Measurements from ENCODE around the gene TLE7. TPM values are rescaled to one million over a fixed set of nuclear protein-coding genes. Genes with fewer than 3 reads are reported as not detected.

TLE7 gene
- total and polyA plus RNA-seq, 2 of the 8 experiments (the other 6 are each of a cell fraction or from before 2014, with no cell fraction given): 0.03 TPM; not detected in 1

DNA sequence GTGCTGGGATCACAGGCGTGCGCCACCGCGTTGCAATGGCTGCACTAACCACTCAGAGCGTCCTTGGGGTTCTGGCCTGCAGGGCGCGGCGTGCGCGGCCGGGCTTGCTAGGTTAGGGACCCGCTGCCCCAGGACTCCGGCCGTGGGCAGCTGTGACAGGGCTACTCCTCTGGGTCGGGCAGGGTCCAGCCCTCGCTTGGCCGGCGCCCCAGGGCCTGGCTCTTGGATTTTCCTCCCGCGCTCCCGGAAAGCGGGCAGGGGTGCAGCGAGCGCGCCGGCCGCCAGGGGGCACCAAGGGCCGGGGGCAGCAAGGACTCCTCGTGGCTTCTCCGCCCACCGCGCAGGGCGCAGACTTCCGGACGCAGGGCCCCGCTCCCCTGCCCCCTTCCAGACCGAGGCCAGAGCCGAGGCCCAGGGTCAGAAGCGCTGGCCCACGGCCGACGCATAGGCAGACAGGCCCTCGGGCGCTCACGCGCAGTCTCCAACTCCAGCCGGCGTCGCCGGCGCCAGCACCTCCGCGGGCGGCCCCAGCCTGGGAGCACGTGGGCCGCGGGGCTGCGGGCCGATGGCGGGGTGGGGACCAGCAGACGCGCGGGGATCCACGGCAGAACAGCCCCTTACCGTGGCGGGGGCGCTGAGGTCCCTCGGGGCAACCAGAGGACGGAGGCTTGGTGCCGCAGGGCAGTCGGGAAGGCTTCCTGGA is 355 bp downstream of the TLE7 start (continued):
- TF ChIP-seq YY1 (IDR thresholded peaks at IDR 0.05; ENCODE audit: low read depth, low read length) (no peak), EP300 (IDR thresholded peaks at IDR 0.05; ENCODE audit: borderline replicate concordance in 1 of 2, low read depth in 2 of 2, low read length in 2 of 2) (no peak), JUND (IDR thresholded peaks at IDR 0.05; ENCODE audit: low read length) (no peak), CBX5 (IDR thresholded peaks at IDR 0.05; ENCODE audit: low read depth, low read length) (no peak), RFX5 (IDR thresholded peaks at IDR 0.05; ENCODE audit: borderline replicate concordance, low read depth, low read length) (no peak), TBP (IDR thresholded peaks at IDR 0.05; ENCODE audit: low read depth, low read length) (no peak), SP4 (IDR thresholded peaks at IDR 0.05; ENCODE audit: low read length) (no peak), SIRT6 (IDR thresholded peaks at IDR 0.05; ENCODE audit: low read length) (no peak), BACH1 (IDR thresholded peaks at IDR 0.05; ENCODE audit: low read length) (no peak), KDM1A (IDR thresholded peaks at IDR 0.05; ENCODE audit: borderline replicate concordance, low read length) (0 out of 2 replicates have a peak, but pooled peaks have one; percentile 32)
- TF ChIP-seq, protein P1, sequence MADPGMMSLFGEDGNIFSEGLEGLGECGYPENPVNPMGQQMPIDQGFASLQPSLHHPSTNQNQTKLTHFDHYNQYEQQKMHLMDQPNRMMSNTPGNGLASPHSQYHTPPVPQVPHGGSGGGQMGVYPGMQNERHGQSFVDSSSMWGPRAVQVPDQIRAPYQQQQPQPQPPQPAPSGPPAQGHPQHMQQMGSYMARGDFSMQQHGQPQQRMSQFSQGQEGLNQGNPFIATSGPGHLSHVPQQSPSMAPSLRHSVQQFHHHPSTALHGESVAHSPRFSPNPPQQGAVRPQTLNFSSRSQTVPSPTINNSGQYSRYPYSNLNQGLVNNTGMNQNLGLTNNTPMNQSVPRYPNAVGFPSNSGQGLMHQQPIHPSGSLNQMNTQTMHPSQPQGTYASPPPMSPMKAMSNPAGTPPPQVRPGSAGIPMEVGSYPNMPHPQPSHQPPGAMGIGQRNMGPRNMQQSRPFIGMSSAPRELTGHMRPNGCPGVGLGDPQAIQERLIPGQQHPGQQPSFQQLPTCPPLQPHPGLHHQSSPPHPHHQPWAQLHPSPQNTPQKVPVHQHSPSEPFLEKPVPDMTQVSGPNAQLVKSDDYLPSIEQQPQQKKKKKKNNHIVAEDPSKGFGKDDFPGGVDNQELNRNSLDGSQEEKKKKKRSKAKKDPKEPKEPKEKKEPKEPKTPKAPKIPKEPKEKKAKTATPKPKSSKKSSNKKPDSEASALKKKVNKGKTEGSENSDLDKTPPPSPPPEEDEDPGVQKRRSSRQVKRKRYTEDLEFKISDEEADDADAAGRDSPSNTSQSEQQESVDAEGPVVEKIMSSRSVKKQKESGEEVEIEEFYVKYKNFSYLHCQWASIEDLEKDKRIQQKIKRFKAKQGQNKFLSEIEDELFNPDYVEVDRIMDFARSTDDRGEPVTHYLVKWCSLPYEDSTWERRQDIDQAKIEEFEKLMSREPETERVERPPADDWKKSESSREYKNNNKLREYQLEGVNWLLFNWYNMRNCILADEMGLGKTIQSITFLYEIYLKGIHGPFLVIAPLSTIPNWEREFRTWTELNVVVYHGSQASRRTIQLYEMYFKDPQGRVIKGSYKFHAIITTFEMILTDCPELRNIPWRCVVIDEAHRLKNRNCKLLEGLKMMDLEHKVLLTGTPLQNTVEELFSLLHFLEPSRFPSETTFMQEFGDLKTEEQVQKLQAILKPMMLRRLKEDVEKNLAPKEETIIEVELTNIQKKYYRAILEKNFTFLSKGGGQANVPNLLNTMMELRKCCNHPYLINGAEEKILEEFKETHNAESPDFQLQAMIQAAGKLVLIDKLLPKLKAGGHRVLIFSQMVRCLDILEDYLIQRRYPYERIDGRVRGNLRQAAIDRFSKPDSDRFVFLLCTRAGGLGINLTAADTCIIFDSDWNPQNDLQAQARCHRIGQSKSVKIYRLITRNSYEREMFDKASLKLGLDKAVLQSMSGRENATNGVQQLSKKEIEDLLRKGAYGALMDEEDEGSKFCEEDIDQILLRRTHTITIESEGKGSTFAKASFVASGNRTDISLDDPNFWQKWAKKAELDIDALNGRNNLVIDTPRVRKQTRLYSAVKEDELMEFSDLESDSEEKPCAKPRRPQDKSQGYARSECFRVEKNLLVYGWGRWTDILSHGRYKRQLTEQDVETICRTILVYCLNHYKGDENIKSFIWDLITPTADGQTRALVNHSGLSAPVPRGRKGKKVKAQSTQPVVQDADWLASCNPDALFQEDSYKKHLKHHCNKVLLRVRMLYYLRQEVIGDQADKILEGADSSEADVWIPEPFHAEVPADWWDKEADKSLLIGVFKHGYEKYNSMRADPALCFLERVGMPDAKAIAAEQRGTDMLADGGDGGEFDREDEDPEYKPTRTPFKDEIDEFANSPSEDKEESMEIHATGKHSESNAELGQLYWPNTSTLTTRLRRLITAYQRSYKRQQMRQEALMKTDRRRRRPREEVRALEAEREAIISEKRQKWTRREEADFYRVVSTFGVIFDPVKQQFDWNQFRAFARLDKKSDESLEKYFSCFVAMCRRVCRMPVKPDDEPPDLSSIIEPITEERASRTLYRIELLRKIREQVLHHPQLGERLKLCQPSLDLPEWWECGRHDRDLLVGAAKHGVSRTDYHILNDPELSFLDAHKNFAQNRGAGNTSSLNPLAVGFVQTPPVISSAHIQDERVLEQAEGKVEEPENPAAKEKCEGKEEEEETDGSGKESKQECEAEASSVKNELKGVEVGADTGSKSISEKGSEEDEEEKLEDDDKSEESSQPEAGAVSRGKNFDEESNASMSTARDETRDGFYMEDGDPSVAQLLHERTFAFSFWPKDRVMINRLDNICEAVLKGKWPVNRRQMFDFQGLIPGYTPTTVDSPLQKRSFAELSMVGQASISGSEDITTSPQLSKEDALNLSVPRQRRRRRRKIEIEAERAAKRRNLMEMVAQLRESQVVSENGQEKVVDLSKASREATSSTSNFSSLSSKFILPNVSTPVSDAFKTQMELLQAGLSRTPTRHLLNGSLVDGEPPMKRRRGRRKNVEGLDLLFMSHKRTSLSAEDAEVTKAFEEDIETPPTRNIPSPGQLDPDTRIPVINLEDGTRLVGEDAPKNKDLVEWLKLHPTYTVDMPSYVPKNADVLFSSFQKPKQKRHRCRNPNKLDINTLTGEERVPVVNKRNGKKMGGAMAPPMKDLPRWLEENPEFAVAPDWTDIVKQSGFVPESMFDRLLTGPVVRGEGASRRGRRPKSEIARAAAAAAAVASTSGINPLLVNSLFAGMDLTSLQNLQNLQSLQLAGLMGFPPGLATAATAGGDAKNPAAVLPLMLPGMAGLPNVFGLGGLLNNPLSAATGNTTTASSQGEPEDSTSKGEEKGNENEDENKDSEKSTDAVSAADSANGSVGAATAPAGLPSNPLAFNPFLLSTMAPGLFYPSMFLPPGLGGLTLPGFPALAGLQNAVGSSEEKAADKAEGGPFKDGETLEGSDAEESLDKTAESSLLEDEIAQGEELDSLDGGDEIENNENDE (IDR thresholded peaks at IDR 0.05; ENCODE audit: insufficient replicate concordance, low read length): no peak
